HG02623 (cell line): ENCODE data around the gene NEUROD4.

Source experiments
- ATAC-seq: cut with Tn5 transposase; IDR thresholded peaks from one replicate; pipeline ENCODE4 v1.9.1; 2021; ENCODE audit warnings: moderate library complexity; ENCODE audit not compliant: unreplicated experiment

Gene NEUROD4

GRCh38 chr12:55058082-55058481, 38.3 kb downstream of the NEUROD4 start:
- ATAC-seq = no peak

GRCh38 chr12:55058776-55059175, 39.0 kb downstream of the NEUROD4 start:
- ATAC-seq = no peak

GRCh38 chr12:55060470-55060869, 40.7 kb downstream of the NEUROD4 start:
- ATAC-seq = peak; percentile 99

GRCh38 chr12:55061024-55061423, 41.2 kb downstream of the NEUROD4 start:
- ATAC-seq = no peak

GRCh38 chr12:55063291-55063690, 43.5 kb downstream of the NEUROD4 start:
- no peak for ATAC-seq

GRCh38 chr12:55065535-55065934, 45.8 kb downstream of the NEUROD4 start:
- no peak for ATAC-seq

- ATAC-seq = no peak
Observed at GRCh38 chr12:55067701-55068100, 47.9 kb downstream of the NEUROD4 start.

GRCh38 chr12:55068416-55069010, 48.7 kb downstream of the NEUROD4 start:
- peak; percentile 52 for ATAC-seq

GRCh38 chr12:55072083-55072482, 52.3 kb downstream of the NEUROD4 start:
- ATAC-seq = peak; percentile 47

- peak; percentile 50 for ATAC-seq
Observed at GRCh38 chr12:55073043-55074022, 53.6 kb downstream of the NEUROD4 start.

GRCh38 chr12:55074806-55075205, 55.0 kb downstream of the NEUROD4 start:
- no peak for ATAC-seq
